Activated B cell treated with CpG ODN at 0.5 μM for 24 hours (primary cell): ENCODE measurements around the gene PIGN. TPM values are rescaled to one million over a fixed set of nuclear protein-coding genes. Genes with fewer than 3 reads are reported as not detected.

Experiments used
- ATAC-seq: fragments of 200-7000 bp; cut with Tn5 transposase; one replicate; pipeline ENCODE4 v1.10.0; 2021; ENCODE audit warnings: low read depth, mild to moderate bottlenecking, moderate library complexity
- CTCF ChIA-PET: fragments of 350-600 bp; sonication (Branson Sonifier 250); formaldehyde crosslinking; loops from one replicate; lab custom pipeline; 2021; ENCODE audit warnings: antibody characterized with exemption; lab: Charles Lee
- POLR2A ChIA-PET: fragments of 350-600 bp; sonication (Branson Sonifier 250); formaldehyde crosslinking; loops from one replicate; lab custom pipeline; 2021; ENCODE audit warnings: antibody characterized with exemption; lab: Charles Lee
- DNase-seq: peaks from one replicate; pipeline ENCODE4 v3.0.0; 2022
- H3K27ac Mint-ChIP-seq: one replicate; pipeline ENCODE4 v1.8.0; 2020; ENCODE audit warnings: mixed read lengths
- H3K27me3 Mint-ChIP-seq: one replicate; pipeline ENCODE4 v1.8.0; 2021; ENCODE audit warnings: mixed read lengths
- H3K36me3 Mint-ChIP-seq: one replicate; pipeline ENCODE4 v1.8.0; 2021; ENCODE audit warnings: low read depth, mixed read lengths
- H3K4me1 Mint-ChIP-seq: one replicate; pipeline ENCODE4 v1.8.0; 2021; ENCODE audit warnings: mixed read lengths
- H3K4me3 Mint-ChIP-seq: one replicate; pipeline ENCODE4 v1.8.0; 2020; ENCODE audit warnings: mild to moderate bottlenecking, mixed read lengths
- H3K9me3 Mint-ChIP-seq: one replicate; pipeline ENCODE4 v1.8.0; 2020; ENCODE audit warnings: mixed read lengths
- CTCF ChIP-seq: fragments of 200-600 bp; IDR thresholded peaks from one replicate; pipeline ENCODE4 v1.8.0; 2022; ENCODE audit warnings: antibody characterized with exemption, mild to moderate bottlenecking
- intact Hi-C: fragments of 100-400 bp; cut with micrococcal nuclease; formaldehyde crosslinking; loops from one replicate; pipeline ENCODE4 v1.15.1; 2024
- total RNA-seq: library from RNA; stranded (reverse); gene quantifications from 2 replicates; pipeline ENCODE4 v1.2.3, GENCODE V29; 2022

Gene PIGN
- total RNA-seq, 1 donor from 2014 or later, result 29.4 TPM

- Mint-ChIP-seq H3K27me3 (no peaks in the 10 kb centered on the region), H3K4me1 (no peaks in the 10 kb centered on the region), H3K4me3 (no peak overlapping the region), H3K9me3 (no peaks in the 10 kb centered on the region), H3K27ac (no peak overlapping the region), H3K36me3 (peaks cover 27% of the 10 kb centered on the region)
- DNase-seq (no peak), ATAC-seq (no peak)
- ChIA-PET POLR2A (no interaction called here), CTCF (no interaction called here)
- intact Hi-C loops, result no loop called here
- no peak for TF ChIP-seq CTCF
Observed at GRCh38 chr18:62081761-62082294, 105.0 kb downstream of the PIGN start.

DNA sequence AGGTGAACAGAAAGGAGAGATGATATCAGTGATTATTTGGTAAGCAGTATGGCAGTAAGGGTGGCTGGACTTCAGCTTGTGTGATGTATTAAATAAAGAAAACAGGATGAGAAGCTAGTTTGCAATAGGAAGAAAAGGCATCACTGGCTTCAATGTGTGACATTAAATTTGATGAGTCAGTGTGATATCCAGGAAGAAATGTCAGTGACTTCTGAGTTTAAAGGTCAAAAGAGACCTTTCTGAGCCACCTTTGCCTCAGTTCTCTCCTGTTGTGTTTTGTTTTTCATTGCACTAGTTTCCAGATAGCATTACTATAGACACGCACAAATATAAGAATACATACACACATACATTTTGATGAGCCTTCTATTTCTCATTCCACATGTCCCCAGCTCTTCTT lies 105.6 kb downstream of the PIGN start:
- no peak for TF ChIP-seq CTCF
- ATAC-seq (no peak), DNase-seq (no peak)
- CTCF ChIA-PET, result no interaction called here
- H3K4me1 Mint-ChIP-seq, result no peaks in the 10 kb centered on the region
- H3K4me3 Mint-ChIP-seq, result no peak overlapping the region
- H3K27me3 Mint-ChIP-seq, result no peaks in the 10 kb centered on the region
- intact Hi-C loops, result no loop called here
- no peaks in the 10 kb centered on the region for H3K9me3 Mint-ChIP-seq
- POLR2A ChIA-PET, result no interaction called here
- peaks cover 23% of the 10 kb centered on the region for H3K36me3 Mint-ChIP-seq
- H3K27ac Mint-ChIP-seq, result no peak overlapping the region

DNA sequence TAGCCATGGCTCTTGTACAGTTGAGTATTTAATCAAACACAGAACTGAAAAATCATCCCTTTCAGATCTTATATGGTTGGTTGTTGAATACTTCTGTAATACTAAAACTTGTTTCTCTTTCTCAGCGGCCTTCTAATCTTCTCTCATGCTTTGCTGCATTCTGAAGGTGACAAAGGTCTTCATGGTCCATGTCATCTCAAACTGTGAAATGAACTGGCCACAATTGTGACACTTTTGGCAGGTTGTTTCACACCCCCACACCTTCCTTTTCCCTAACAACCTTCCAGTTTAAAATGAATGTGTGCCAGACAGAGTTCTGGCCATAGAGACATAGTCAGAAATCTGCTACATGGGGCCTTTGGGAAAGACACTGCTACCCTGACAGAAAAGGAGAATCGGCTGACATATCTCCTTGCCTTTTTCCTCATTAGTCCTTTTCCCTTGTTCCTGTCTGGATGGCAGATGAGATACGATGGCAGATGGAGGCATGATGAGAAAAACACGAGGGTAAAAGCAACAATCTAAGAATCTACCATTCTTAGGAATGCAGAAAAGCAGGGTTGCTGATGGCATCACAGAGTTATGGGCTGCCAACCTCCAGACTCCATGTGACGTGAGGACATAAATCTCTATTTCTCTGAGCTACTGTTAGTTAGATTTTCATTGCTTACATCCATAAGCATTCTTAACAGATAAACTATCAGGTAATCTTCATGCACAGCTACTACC lies 106.5 kb downstream of the PIGN start:
- no peaks in the 10 kb centered on the region for H3K27me3 Mint-ChIP-seq
- ChIA-PET CTCF (no interaction called here), POLR2A (no interaction called here)
- ATAC-seq (no peak), DNase-seq (no peak)
- TF ChIP-seq CTCF, result no peak
- intact Hi-C loops, result no loop called here
- H3K4me3 Mint-ChIP-seq, result no peak overlapping the region
- H3K36me3 Mint-ChIP-seq, result peaks cover 14% of the 10 kb centered on the region
- H3K27ac Mint-ChIP-seq, result no peak overlapping the region
- no peaks in the 10 kb centered on the region for H3K4me1 Mint-ChIP-seq
- H3K9me3 Mint-ChIP-seq, result no peaks in the 10 kb centered on the region

GRCh38 chr18:62073461-62074281 lies 113.2 kb downstream of the PIGN start:
- no peaks in the 10 kb centered on the region for H3K4me1 Mint-ChIP-seq
- TF ChIP-seq CTCF, result no peak
- H3K36me3 Mint-ChIP-seq, result peaks cover 20% of the 10 kb centered on the region
- H3K9me3 Mint-ChIP-seq, result no peaks in the 10 kb centered on the region
- POLR2A ChIA-PET, result no interaction called here
- H3K27ac Mint-ChIP-seq, result no peak overlapping the region
- no peak for DNase-seq
- intact Hi-C loops, result no loop called here
- H3K27me3 Mint-ChIP-seq, result no peaks in the 10 kb centered on the region
- no peak overlapping the region for H3K4me3 Mint-ChIP-seq
- CTCF ChIA-PET, result no interaction called here
- ATAC-seq, result no peak

DNA sequence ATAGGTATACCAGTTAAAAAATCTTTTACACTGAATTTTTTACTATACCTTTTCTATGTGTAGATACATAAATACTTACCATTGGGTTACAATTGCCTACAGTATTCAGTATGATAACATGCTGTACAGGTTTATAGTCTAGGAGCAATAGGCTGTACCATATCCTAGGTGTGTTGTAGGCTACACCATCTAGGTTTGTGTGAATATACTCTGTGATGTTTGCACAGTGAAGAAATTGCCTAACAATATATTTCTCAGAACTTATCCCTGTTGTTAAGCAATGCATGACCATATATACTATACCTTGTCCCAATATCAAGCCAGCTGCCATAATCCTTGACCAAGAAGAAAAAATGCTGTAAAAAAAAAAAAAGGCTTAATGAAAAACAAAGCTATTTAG lies 114.5 kb downstream of the PIGN start:
- DNase-seq (no peak), ATAC-seq (no peak)
- Mint-ChIP-seq H3K9me3 (no peaks in the 10 kb centered on the region), H3K4me1 (no peaks in the 10 kb centered on the region), H3K27ac (no peak overlapping the region), H3K4me3 (no peak overlapping the region), H3K36me3 (peaks cover 27% of the 10 kb centered on the region), H3K27me3 (no peaks in the 10 kb centered on the region)
- intact Hi-C loops, result no loop called here
- no peak for TF ChIP-seq CTCF
- ChIA-PET POLR2A (no interaction called here), CTCF (no interaction called here)
